ENCODE results near the gene CRYBG1. TPM values are rescaled to one million over a fixed set of nuclear protein-coding genes. Genes with fewer than 3 reads are reported as not detected.

The CRYBG1 gene
- total and polyA plus RNA-seq, 10 of the 15 experiments (the other 5 are each of a cell fraction or from before 2014, with no cell fraction given), result 6.5 to 57.0 (median 25.2) TPM

DNA sequence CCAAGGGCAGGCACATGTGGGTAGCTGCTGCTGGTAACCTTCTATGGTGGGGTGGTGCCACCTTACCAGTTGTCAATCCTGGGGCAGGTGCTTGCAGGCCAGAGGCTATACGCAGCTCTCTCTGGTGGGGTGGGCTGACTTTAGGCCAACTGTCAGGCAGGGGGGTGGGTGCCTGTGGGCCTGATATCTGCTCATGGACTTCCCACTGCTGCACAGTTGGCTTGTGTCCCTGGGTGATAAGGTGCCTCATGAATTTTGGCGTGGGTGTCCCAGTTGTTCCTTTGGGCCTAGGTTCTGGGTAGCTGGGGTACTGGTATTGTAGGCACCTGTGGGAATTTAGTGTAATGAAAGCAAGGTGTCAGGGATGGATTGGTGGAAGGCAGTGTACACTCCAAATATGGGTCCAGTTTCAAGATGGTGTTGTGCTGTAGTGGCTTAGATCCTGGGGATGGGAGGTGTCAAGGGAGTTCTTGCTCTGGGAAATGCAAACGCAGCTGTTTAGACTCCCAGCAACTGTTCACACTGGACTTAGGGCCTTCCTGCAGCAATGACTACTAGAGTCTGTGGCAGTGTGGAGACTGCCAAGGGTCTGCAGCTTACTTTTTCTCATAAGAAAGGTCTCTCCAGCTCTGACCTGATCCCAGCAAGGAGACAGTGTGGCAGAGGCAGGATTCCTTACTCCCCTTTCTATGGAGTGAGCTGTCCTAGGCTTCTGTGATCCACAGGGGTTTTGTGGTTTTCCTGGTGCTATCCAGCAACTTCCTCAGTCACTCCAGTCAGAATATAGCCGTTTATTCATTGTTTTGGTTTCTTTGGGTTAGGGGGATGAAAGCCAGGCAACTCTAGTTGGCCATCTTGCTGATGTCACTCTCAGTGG, 128.2 kb downstream of the CRYBG1 start:
- BruUV-seq (replicated peaks), result no TSS peak
- FAIRE-seq, result no peak
- intact Hi-C loops (cut with micrococcal nuclease; ENCODE audit: unreplicated experiment) (no loop called here), in situ Hi-C loops (cut with MboI) (no loop called here)
- ATAC-seq, result no peak
- Histone ChIP-seq H3K4me1 (ENCODE audit: control insufficient read depth, insufficient read depth, low read length) (no peaks in the 10 kb centered on the region), H3K9ac (ENCODE audit: control insufficient read depth, insufficient read depth, low read length) (no peak overlapping the region), H3K36me3 (ENCODE audit: control insufficient read depth in 2 of 2, insufficient read depth in 2 of 2, low read length in 1 of 2) (no peaks in the 10 kb centered on the region), H3K79me2 (ENCODE audit: control insufficient read depth, insufficient read depth, low read length) (no peaks in the 10 kb centered on the region), H4K20me1 (ENCODE audit: control insufficient read depth, insufficient read depth) (no peaks in the 10 kb centered on the region), H2AFZ (ENCODE audit: control insufficient read depth, low read depth, low read length) (no peak overlapping the region), H3K27ac (ENCODE audit: control insufficient read depth, insufficient read depth) (no peak overlapping the region), H3K4me3 (no peak overlapping the region), H3K4me2 (ENCODE audit: control insufficient read depth, insufficient read depth) (no peak overlapping the region), H3K27me3 (replicated peaks in 1 of 2; ENCODE audit: control insufficient read depth in 2 of 2, insufficient read depth in 2 of 2, low read length in 1 of 2) (no peaks in the 10 kb centered on the region), H3K9me3 (replicated peaks; ENCODE audit: control insufficient read depth, insufficient read depth, low read length) (no peaks in the 10 kb centered on the region; the same call in 2 of the 3 replicates)
- ChIA-PET SMC1A (ENCODE audit: uncharacterized antibody, unreplicated experiment) (interaction anchor here (0.6 to 1.2 kb wide), 2 partner anchors 23 to 150 kb away, joined by 3 to 4 read pairs; no protein-coding TSS in a partner anchor), RAD21 (ENCODE audit: unreplicated experiment) (no interaction called here), CTCF (interaction anchor here (0.6 kb wide), 1 partner anchor 86 kb away, joined by 3 read pairs; no protein-coding TSS in a partner anchor), POLR2A (interaction anchor here (0.6 kb wide), 1 partner anchor 756 kb away, joined by 3 read pairs; no protein-coding TSS in a partner anchor)
- WGBS (ENCODE audit: insufficient coverage, insufficient replicate concordance, low lambda C conversion rate, missing lambda C conversion rate), result 46% methylated on average over 4 of the region's 4 CpGs
- TF ChIP-seq SIX5 (IDR thresholded peaks at IDR 0.05; ENCODE audit: low read depth, low read length, severe bottlenecking) (no peak), NFIC (IDR thresholded peaks at IDR 0.05; ENCODE audit: low read depth, low read length) (no peak), ZNF24 (IDR thresholded peaks at IDR 0.05) (no peak), SUZ12 (IDR thresholded peaks at IDR 0.05; ENCODE audit: unreplicated experiment) (no peak), SMAD5 (IDR thresholded peaks at IDR 0.05; ENCODE audit: low read depth) (no peak)
- no peak for DNase-seq (ENCODE audit: low read depth, low spot score)

- Histone ChIP-seq H3K79me2 (ENCODE audit: control insufficient read depth, insufficient read depth, low read length) (no peaks in the 10 kb centered on the region), H3K4me3 (no peak overlapping the region), H3K27me3 (replicated peaks in 1 of 2; ENCODE audit: control insufficient read depth in 2 of 2, insufficient read depth in 2 of 2, low read length in 1 of 2) (no peaks in the 10 kb centered on the region), H3K27ac (ENCODE audit: control insufficient read depth, insufficient read depth) (no peak overlapping the region), H3K4me2 (ENCODE audit: control insufficient read depth, insufficient read depth) (no peak overlapping the region), H3K9me3 (replicated peaks; ENCODE audit: control insufficient read depth, insufficient read depth, low read length) (no peaks in the 10 kb centered on the region; the same call in 2 of the 3 replicates), H3K4me1 (ENCODE audit: control insufficient read depth, insufficient read depth, low read length) (no peaks in the 10 kb centered on the region), H4K20me1 (ENCODE audit: control insufficient read depth, insufficient read depth) (no peaks in the 10 kb centered on the region), H3K9ac (ENCODE audit: control insufficient read depth, insufficient read depth, low read length) (no peak overlapping the region), H2AFZ (ENCODE audit: control insufficient read depth, low read depth, low read length) (no peak overlapping the region), H3K36me3 (ENCODE audit: control insufficient read depth in 2 of 2, insufficient read depth in 2 of 2, low read length in 1 of 2) (no peaks in the 10 kb centered on the region)
- ChIA-PET SMC1A (ENCODE audit: uncharacterized antibody, unreplicated experiment) (interaction anchor here (1.0 kb wide), 1 partner anchor 29 kb away, joined by 3 read pairs; no protein-coding TSS in a partner anchor), CTCF (no interaction called here), RAD21 (ENCODE audit: unreplicated experiment) (no interaction called here), POLR2A (no interaction called here)
- in situ Hi-C loops (cut with MboI) (no loop called here), intact Hi-C loops (cut with micrococcal nuclease; ENCODE audit: unreplicated experiment) (no loop called here)
- no TSS peak for BruUV-seq (replicated peaks)
- ATAC-seq, result no peak
- no peak for FAIRE-seq
- 24% methylated on average over 1 of the region's 1 CpG for WGBS (ENCODE audit: insufficient coverage, insufficient replicate concordance, low lambda C conversion rate, missing lambda C conversion rate)
- no peak for DNase-seq (ENCODE audit: low read depth, low spot score)
- TF ChIP-seq EED (IDR thresholded peaks at IDR 0.05; ENCODE audit: low read depth) (no peak), NR2F1 (conservative IDR thresholded peaks at IDR 0.05) (no peak), JUND (IDR thresholded peaks at IDR 0.05; ENCODE audit: low read depth, low read length) (no peak), MTA3 (IDR thresholded peaks at IDR 0.05; ENCODE audit: borderline replicate concordance, low read length) (no peak), BHLHE40 (IDR thresholded peaks at IDR 0.05; ENCODE audit: borderline replicate concordance in 1 of 2, low read depth in 2 of 2, low read length in 1 of 2) (no peak), FOS (IDR thresholded peaks at IDR 0.05; ENCODE audit: borderline replicate concordance, extremely low read depth, insufficient read length) (no peak), STAT3 (IDR thresholded peaks at IDR 0.05; ENCODE audit: low read depth, low read length) (no peak), CHD1 (IDR thresholded peaks at IDR 0.05; ENCODE audit: low read depth, low read length) (no peak), BMI1 (IDR thresholded peaks at IDR 0.05; ENCODE audit: borderline replicate concordance) (no peak)
- TF ChIP-seq, protein P1, sequence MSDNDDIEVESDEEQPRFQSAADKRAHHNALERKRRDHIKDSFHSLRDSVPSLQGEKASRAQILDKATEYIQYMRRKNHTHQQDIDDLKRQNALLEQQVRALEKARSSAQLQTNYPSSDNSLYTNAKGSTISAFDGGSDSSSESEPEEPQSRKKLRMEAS (IDR thresholded peaks at IDR 0.05; ENCODE audit: low read depth, low read length), result no peak
- TF ChIP-seq, protein P2, sequence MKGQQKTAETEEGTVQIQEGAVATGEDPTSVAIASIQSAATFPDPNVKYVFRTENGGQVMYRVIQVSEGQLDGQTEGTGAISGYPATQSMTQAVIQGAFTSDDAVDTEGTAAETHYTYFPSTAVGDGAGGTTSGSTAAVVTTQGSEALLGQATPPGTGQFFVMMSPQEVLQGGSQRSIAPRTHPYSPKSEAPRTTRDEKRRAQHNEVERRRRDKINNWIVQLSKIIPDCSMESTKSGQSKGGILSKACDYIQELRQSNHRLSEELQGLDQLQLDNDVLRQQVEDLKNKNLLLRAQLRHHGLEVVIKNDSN (IDR thresholded peaks at IDR 0.05; ENCODE audit: borderline replicate concordance, extremely low read length, insufficient read depth, low read depth, low read length), result no peak
Observed at GRCh38 chr6:106490030-106490429, 129.5 kb downstream of the CRYBG1 start.
